Bone marrow (tissue), 2 donors: ENCODE measurements around the gene RRAGD.
"Not testable (repeated sequence)": the region's sequence is repeated elsewhere in the genome, so short reads cannot be mapped to it uniquely, and the experiment has no call there.

Experiments
- DNase-seq, 2 donors: peaks; one replicate each; lab custom pipeline; 2025; lab: John Stamatoyannopoulos, UW

RRAGD gene

GRCh38 chr6:89411145-89412070 lies 665 bp downstream of the RRAGD start:
- peak in 1 of 2 donors; percentile 64 for DNase-seq

- DNase-seq: no peak
Observed at GRCh38 chr6:89410788-89411144, 1.3 kb downstream of the RRAGD start.

GRCh38 chr6:89410231-89410761 lies 1.8 kb downstream of the RRAGD start:
- peak in 1 of 2 donors; percentile 21 for DNase-seq

- no peak for DNase-seq
Observed at GRCh38 chr6:89409461-89410035, 2.5 kb downstream of the RRAGD start.

DNA sequence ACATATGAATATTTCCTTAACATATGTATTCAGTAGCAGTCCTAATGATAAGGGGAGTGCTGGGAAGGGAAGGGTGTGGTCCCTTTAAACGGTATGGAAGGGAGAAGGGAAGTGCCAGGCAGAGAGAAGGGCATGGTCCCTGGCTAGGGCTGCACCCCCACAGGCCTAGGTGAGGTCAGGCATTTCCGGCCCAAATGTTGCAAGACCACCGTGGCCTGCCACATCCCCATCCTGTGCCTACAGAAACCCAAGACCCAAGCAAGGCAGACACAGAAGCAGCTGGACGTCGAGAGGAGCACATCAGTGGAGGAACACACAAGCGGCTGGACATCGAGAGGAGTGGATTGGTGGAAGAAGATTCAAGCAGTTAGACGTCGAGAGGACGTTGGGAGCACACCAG lies 5.9 kb downstream of the RRAGD start:
- no peak for DNase-seq

DNA sequence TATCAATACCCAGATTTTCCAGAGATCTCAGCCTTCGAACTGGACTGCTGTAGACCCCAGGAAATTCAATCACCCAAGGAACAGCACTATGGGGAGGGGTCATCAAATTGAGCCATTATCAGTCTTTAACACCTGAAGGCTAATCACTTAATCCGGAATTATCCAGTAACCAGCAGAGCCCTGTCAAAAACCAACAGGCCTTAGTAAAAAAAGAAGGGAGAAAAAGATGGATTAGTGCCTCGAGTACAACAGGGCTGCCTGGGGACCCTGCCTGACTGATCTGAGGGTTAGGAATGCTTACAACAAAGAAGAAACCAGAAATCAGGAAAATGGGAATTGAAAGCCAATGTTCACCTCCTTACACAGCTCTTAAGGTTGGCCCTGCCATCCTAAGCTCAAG lies 7.6 kb downstream of the RRAGD start:
- no peak for DNase-seq

DNA sequence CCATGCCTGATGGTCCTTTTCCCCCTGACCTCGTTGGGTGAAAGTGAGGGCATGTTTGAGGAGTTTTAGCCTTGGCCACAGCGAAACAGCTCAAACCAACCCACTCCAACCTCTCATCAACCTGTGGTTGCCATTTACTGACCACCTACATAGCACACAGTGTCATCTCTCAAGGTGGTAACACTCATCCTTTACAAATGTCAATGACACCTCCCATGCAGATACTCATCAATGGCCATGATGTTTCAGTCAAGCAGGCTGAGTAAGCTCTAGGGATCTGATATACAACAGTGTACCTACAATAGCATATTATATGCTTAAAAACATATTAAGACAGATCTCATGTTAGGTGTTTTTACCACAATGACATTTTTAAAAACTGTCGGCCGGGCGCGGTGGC lies 9.3 kb downstream of the RRAGD start:
- DNase-seq: no peak

DNA sequence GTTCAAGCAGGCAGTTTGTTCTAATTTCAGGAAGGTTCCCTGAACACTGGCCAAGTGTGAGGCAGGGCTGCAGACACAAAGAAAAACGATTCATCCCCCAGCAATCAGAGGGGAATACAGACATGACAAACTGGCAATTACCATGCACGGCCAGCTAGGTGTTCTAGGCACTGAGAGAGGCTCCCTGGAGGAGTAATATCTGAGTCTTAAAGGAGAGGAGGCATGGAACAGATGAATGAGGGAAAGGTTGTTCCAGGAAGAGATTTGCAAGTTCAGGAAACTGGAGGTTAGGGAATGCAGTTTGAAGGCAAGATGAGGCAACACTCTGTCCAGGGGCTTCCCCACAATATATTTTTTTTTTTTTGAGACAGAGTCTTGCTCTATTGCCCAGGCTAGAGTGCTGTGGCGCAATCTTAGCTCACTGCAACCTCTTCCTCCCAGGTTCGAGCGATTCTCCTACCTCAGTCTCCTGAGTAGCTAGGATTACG lies 11.1 kb downstream of the RRAGD start:
- no peak for DNase-seq

- no peak for DNase-seq
Observed at GRCh38 chr6:89400050-89400449, 12.0 kb downstream of the RRAGD start.

DNA sequence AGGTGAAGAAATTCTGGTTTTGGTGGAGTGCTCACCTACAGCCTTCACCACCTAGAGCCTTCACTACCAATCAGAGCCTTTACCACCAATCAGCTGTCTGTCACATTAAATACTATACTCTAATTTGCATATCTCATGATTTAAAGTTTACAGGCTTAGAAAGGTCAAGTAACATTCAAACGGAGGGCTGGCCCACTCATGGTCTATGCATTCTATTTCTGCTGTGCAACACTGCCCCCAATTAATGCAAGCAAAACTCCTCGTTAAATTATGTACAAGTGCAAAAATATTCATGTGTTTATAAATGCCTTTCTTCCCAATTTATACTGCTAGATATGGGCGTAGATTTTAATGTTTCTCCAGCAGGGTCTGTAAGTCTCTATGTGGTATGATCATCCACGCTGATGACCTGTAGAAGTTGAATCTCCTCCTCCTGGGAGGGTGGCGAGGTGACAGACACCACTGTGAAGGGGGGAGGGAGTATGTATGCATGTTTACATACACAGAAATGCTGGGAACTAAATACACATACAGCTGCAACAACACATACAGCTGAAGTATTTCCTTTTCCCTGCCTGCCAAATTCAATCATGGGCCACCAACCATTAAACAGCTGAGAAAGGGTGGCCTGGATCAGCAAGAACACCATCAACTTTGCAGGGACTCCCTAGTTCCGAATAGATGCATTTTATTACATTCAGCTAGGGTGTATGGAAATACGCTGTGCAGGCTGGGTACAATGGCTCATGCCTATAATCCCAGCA lies 13.1 kb downstream of the RRAGD start:
- no peak for DNase-seq

GRCh38 chr6:89397884-89398283 lies 14.2 kb downstream of the RRAGD start:
- not testable (repeated sequence) for DNase-seq

- DNase-seq: no peak
Observed at GRCh38 chr6:89393659-89394058, 18.4 kb downstream of the RRAGD start.

DNA sequence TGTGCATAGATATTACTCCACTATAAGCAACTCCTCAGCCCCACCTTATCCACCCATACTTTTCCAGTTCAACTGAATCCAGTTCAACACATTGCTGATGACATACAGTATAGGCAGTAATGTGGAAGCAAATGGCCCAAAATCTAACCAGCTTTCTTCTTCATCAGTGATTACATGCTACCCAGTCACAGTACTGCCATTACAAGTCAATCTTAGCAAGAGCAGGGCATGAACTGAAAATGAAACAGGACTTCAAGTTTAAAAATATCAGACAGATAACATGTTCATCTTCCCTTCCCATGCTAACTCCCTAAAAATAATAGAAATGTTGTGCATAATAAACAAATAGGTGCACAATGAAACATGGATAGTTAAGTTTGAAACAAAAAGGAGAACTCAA lies 19.2 kb downstream of the RRAGD start:
- no peak for DNase-seq

DNA sequence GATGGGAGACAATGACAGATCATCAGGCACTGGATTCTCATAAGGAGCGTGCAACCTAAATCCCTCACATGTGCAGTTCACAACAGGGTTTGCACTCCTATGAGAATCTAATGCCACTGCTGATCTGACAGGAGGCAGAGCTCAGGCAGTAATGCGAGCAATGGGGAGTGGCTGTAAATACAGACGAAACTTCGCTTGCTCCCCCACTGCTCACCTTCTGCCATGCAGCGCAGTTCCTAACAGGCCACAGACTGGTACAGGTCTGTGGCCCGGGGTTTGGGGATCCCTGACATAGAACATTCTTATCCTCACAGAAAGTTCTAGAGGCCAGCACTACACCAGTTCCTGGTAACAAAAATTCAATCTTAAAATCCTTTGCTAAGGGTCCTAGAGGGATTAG lies 23.2 kb downstream of the RRAGD start:
- DNase-seq: no peak

- no peak for DNase-seq
Observed at GRCh38 chr6:89387516-89388201, 24.4 kb downstream of the RRAGD start.

GRCh38 chr6:89386917-89387491 lies 25.1 kb downstream of the RRAGD start:
- no peak for DNase-seq

GRCh38 chr6:89385846-89386245 lies 26.2 kb downstream of the RRAGD start:
- no peak for DNase-seq

DNA sequence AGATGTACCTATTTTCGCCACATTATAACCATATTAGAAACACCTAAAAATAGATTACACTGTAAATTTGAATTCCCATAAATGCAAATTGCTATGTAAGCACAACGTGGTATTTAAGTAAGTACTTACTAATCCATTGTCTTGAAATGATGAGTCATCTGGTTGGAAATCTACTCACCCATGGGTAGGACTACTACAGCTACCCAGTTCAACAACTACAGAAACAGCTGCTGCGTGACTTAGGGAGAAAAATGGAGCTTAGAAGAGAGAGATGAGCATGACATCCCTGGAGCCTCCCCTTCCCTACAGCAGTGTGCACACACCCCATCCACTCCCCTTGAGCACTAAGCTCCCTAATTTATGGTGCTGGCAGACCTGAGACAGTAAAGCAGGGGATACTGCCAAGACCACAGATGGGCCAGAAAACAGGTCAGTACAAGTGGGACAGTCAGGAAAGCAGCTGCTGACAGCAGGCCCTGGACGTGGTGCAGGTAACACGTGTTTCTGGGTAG lies 26.9 kb downstream of the RRAGD start:
- DNase-seq: no peak

GRCh38 chr6:89381031-89381430 lies 31.0 kb downstream of the RRAGD start:
- DNase-seq: no peak

DNA sequence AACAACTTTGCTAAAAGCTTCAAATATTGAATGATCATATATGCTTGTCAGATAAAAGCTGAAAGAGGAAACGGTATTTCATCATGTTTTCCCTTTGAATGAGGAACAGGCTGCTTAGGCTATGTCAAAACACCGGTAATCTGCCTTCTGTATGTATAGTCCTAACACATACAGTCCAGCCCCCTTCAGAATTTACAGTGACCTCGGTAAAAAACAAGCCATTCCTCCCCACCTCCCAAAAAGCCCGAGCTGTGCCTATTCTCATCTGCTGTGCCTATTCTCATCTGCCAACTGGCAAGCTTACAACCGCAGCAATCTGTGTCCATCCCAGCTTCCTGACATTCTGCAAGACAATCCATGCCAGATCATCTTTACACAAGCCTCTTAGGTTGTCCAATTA lies 32.8 kb downstream of the RRAGD start:
- peak in 1 of 2 donors; percentile 48 for DNase-seq

DNA sequence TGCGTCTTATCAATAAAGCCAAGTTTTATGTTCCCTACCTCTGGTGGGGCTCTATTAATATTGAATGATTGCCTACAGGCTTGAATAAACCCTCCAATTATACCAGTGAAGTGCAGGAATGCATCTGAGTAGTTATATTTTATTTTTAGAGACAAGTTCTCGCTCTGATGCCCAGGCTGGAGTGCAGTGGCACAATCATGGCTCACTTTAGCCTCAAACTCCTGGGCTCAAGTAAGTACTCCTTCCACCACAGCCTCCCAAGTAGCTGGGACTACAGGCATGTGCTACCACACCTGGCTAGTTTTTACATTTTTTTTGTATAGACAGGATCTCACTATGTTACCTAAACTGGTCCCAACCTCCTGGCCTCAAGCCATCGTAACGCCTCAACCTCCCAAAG lies 33.4 kb downstream of the RRAGD start:
- no peak for DNase-seq
